MM.1S (cell line): ENCODE measurements around the gene NUCB2.

Source experiments
- CTCF ChIP-seq: fragments of 300-600 bp; sonication (generic); IDR thresholded peaks from 2 replicates; pipeline ENCODE4 v1.5.1; 2016; ENCODE audit warnings: antibody characterized with exemption, low read length, mixed read lengths
- EZH2 ChIP-seq: fragments of 300-600 bp; sonication (generic); optimal IDR thresholded peaks from 2 replicates; pipeline ENCODE3; 2017; ENCODE audit warnings: low read depth, mild to moderate bottlenecking, antibody characterized with exemption, low read length, mixed read lengths
- EZH2phosphoT487 ChIP-seq: fragments of 300-600 bp; sonication (generic); IDR thresholded peaks from 2 replicates; pipeline ENCODE4 v1.6.1; 2018; ENCODE audit warnings: antibody characterized with exemption, low read length

- TF ChIP-seq CTCF (no peak), EZH2phosphoT487 (no peak), EZH2 (no peak)
Observed at GRCh38 chr11:17368551-17368950, 92.0 kb downstream of the NUCB2 start.
